Activated naive CD8-positive, alpha-beta T cell treated with anti-CD3 and anti-CD28 coated beads for 36 hours (primary cell): Measurements from ENCODE around the gene ERMARD. TPM values are rescaled to one million over a fixed set of nuclear protein-coding genes. Genes with fewer than 3 reads are reported as not detected.

Experiments
- DNase-seq: peaks from one replicate; pipeline ENCODE4 v3.0.0; 2021
- H3K27ac Mint-ChIP-seq: one replicate; pipeline ENCODE4 v1.8.0; 2022; ENCODE audit warnings: mild to moderate bottlenecking, moderate library complexity, mixed read lengths
- H3K27me3 Mint-ChIP-seq: one replicate; pipeline ENCODE4 v1.8.0; 2022; ENCODE audit warnings: mild to moderate bottlenecking, mixed read lengths
- H3K36me3 Mint-ChIP-seq: one replicate; pipeline ENCODE4 v1.8.0; 2021; ENCODE audit warnings: mild to moderate bottlenecking, mixed read lengths
- H3K4me1 Mint-ChIP-seq: one replicate; pipeline ENCODE4 v1.8.0; 2021; ENCODE audit warnings: mixed read lengths
- H3K4me3 Mint-ChIP-seq: one replicate; pipeline ENCODE4 v1.8.0; 2022; ENCODE audit warnings: mild to moderate bottlenecking, moderate library complexity, mixed read lengths
- H3K9me3 Mint-ChIP-seq: one replicate; pipeline ENCODE4 v1.8.0; 2022; ENCODE audit warnings: mixed read lengths
- total RNA-seq, 2 experiments: library from RNA; stranded (reverse); gene quantifications; one replicate each; pipeline ENCODE4 v1.2.3, GENCODE V29; 2021

The ERMARD gene
- 10 to 100 TPM; 24.0 to 26.2 TPM for total RNA-seq

GRCh38 chr6:169751242-169752073 lies at the start of gene ERMARD, which contains the start of gene DYNLT2:
ERMARD (plus strand) TSS chr6:169751622; CDS start chr6:169751658, 36 bp downstream.
DYNLT2 (minus strand) TSS chr6:169751572; CDS start chr6:169751458, 114 bp downstream.
- peak; percentile 95 for DNase-seq
- H3K27me3 Mint-ChIP-seq: no peaks in the 10 kb centered on the region
- peak within 1 kb of the TSS; percentile 92 for H3K4me3 Mint-ChIP-seq
- peaks cover 2% of the 10 kb centered on the region for H3K9me3 Mint-ChIP-seq
- peaks cover 19% of the 10 kb centered on the region for H3K36me3 Mint-ChIP-seq
- peak within 1 kb of the TSS; percentile 98 for H3K27ac Mint-ChIP-seq
- H3K4me1 Mint-ChIP-seq: peaks cover 27% of the 10 kb centered on the region

GRCh38 chr6:169701954-169702839 lies 49.2 kb upstream of the ERMARD start, which contains the start of the genes C6orf120 and WDR27:
C6orf120 (plus strand) TSS chr6:169702126; CDS start chr6:169702460, 334 bp downstream.
WDR27 (minus strand) TSS chr6:169702029; CDS start chr6:169689005, 13,024 bp downstream.
- H3K4me3 Mint-ChIP-seq: peak within 1 kb of the TSS; percentile 91
- DNase-seq: peak; percentile 97
- no peaks in the 10 kb centered on the region for H3K27me3 Mint-ChIP-seq

DNA sequence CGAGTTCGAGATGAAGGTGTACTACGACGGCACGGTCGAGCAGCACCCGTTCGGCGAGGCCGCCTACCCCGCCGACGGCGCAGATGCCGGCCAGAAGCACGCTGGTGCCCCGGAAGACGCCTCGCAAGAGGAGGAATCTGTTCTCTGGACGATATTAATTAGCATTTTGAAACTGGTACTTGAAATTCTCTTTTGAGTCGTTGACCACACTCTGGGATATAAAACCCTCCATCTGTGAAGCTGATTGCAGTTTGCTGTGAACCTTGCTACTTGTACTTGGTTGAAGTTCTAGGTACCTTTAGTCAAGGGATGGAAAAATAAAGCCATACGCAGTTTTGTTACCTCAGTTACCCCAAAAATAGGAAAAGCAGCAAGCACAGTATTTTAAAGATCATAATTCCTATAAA lies 48.6 kb upstream of the ERMARD start:
- peaks cover 49% of the 10 kb centered on the region for H3K4me1 Mint-ChIP-seq
- H3K27me3 Mint-ChIP-seq: no peaks in the 10 kb centered on the region
- H3K4me3 Mint-ChIP-seq: peak overlapping the region; percentile 87
- H3K36me3 Mint-ChIP-seq: peaks cover 33% of the 10 kb centered on the region
- peak; percentile 56 for DNase-seq
- no peaks in the 10 kb centered on the region for H3K9me3 Mint-ChIP-seq
- H3K27ac Mint-ChIP-seq: peak overlapping the region; percentile 89

More at GRCh38 chr6:169701954-169702839, 49.2 kb upstream of the ERMARD start, which contains the start of the genes C6orf120 and WDR27:
- no peaks in the 10 kb centered on the region for H3K9me3 Mint-ChIP-seq
- peaks cover 47% of the 10 kb centered on the region for H3K4me1 Mint-ChIP-seq
- H3K36me3 Mint-ChIP-seq: peaks cover 37% of the 10 kb centered on the region
- H3K27ac Mint-ChIP-seq: peak within 1 kb of the TSS; percentile 89

DNA sequence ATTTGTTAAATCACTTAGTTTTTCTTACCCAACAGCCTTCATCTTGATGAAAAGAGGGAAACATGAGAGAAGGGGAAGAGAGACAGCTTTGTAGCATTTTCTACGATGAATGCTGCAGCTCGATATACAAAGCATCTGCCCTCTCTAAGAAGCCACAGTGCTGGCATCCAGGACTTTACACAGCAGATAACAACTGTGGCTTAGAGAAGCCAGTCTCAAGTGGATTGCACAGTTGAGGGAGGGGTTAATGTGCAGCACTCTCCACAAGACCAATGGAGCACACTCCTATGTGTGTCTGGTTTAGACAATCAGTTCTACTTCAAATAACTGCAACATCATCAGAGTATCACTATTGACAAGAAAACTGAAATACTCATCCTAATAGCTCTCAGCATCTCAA lies 43.6 kb upstream of the ERMARD start:
- Mint-ChIP-seq H3K4me1 (peaks cover 50% of the 10 kb centered on the region), H3K4me3 (no peak overlapping the region), H3K9me3 (no peaks in the 10 kb centered on the region), H3K27ac (no peak overlapping the region), H3K36me3 (peaks cover 26% of the 10 kb centered on the region), H3K27me3 (no peaks in the 10 kb centered on the region)
- no peak for DNase-seq

DNA sequence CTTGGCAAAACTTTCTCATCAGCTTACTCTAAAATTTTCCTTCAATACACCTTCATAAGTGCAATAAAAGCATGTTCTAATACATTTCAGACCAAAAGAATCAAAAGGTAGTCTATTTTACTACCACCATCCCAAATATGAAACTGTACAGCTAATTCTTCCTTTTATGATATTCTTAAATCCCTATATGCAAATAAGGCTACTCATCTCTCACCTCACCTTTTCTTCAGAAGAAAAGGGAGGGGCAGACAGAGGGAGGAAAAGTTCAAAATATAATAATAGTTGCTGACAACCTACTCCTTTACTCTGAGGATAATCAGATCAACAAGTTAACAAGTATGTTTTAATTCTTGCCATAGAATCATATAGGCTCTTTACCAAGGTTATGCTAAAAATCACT lies 42.1 kb upstream of the ERMARD start:
- no peak for DNase-seq
- no peaks in the 10 kb centered on the region for H3K27me3 Mint-ChIP-seq
- peaks cover 39% of the 10 kb centered on the region for H3K4me1 Mint-ChIP-seq
- peaks cover 21% of the 10 kb centered on the region for H3K36me3 Mint-ChIP-seq
- H3K9me3 Mint-ChIP-seq: no peaks in the 10 kb centered on the region
- H3K4me3 Mint-ChIP-seq: no peak overlapping the region
- H3K27ac Mint-ChIP-seq: no peak overlapping the region

DNA sequence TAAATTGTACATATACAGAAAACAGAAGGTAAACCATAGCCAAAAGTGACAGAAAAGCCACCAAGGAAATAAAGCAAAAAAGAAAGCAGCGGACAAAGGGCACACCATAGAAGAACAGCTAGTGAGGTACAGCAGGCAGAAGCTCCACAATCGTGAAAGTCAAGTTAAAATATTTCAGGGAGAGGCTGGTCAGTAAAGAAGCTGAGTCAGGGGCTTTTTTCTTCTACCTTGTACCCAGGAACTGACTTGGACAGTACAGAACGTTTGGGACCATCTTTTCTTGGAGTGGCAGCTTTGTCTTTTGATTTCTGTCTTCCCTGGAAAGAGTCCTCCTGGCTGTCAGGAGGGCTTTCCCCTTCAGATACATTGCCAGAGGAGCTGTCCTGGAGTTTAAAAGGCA lies 41.4 kb upstream of the ERMARD start:
- no peak for DNase-seq
- Mint-ChIP-seq H3K27ac (peak overlapping the region; percentile 32), H3K9me3 (no peaks in the 10 kb centered on the region), H3K27me3 (no peaks in the 10 kb centered on the region), H3K4me1 (peaks cover 34% of the 10 kb centered on the region), H3K36me3 (peaks cover 22% of the 10 kb centered on the region), H3K4me3 (no peak overlapping the region)

GRCh38 chr6:169714178-169714577 lies 37.2 kb upstream of the ERMARD start:
- Mint-ChIP-seq H3K27me3 (no peaks in the 10 kb centered on the region), H3K4me1 (peaks cover 16% of the 10 kb centered on the region), H3K9me3 (no peaks in the 10 kb centered on the region), H3K4me3 (no peak overlapping the region), H3K27ac (no peak overlapping the region), H3K36me3 (peaks cover 25% of the 10 kb centered on the region)
- no peak for DNase-seq

DNA sequence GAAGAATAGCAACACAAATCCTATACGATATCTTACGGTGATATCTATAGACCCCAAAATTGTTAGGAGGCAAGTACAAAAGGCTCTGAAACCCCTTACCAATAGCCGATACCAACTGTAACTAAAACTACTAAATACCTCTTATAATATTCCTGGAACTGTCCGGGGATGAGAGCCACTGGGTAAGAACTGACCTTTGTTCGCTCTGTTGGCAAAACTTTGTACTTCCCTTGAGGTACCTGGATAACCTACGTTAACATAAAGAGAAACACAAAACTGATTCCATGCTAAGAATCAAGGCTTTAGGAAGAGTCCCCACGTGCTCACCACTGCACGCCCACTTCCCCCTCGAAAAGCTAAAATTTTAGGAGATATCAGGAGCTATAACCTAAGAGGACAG lies 36.8 kb upstream of the ERMARD start:
- no peak for DNase-seq
- Mint-ChIP-seq H3K36me3 (peaks cover 29% of the 10 kb centered on the region), H3K27ac (no peak overlapping the region), H3K9me3 (no peaks in the 10 kb centered on the region), H3K4me1 (peaks cover 16% of the 10 kb centered on the region), H3K4me3 (no peak overlapping the region), H3K27me3 (no peaks in the 10 kb centered on the region)

- H3K4me3 Mint-ChIP-seq: no peak overlapping the region
These were observed 32.3 kb upstream of the ERMARD start for GRCh38 chr6:169719117-169719516.

DNA sequence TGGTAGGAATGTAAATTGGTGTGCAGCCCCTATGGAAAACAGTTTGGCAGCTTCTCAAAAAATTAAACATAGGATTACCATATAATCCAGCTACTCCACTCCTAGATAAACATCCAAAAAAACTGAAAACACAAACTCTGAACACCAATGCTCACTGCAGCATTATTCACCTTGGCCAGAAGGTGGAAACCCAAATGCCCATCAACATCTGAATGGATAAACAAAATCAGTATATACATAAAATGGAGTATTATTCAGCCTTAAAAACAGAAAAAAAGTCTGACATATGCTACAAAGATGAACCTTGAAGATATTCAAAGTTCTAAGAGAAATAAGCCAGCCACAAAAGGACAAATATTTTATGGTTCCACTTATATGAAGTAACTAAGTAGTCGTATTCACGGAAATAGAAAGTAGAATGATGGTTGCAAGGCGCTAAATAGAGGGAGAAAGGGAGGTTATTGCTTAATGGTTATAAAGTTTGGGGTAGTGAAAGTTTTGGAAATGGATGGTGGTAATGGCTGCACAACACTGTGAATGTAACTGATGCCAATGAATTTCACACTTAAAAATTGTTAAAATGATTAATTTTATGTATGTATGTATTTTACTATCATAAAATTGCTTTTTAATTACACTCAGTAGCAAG lies 31.1 kb upstream of the ERMARD start:
- H3K4me1 Mint-ChIP-seq: peaks cover 27% of the 10 kb centered on the region
- H3K4me3 Mint-ChIP-seq: no peak overlapping the region
- DNase-seq: no peak
- peak overlapping the region; percentile 1 for H3K27ac Mint-ChIP-seq
- no peaks in the 10 kb centered on the region for H3K9me3 Mint-ChIP-seq
- H3K27me3 Mint-ChIP-seq: no peaks in the 10 kb centered on the region
- peaks cover 27% of the 10 kb centered on the region for H3K36me3 Mint-ChIP-seq

More at GRCh38 chr6:169719117-169719516, 32.3 kb upstream of the ERMARD start:
- H3K36me3 Mint-ChIP-seq: peaks cover 33% of the 10 kb centered on the region
- no peak for DNase-seq
- peaks cover 27% of the 10 kb centered on the region for H3K4me1 Mint-ChIP-seq
- H3K27ac Mint-ChIP-seq: peak overlapping the region; percentile 38
- no peaks in the 10 kb centered on the region for H3K9me3 Mint-ChIP-seq
- no peaks in the 10 kb centered on the region for H3K27me3 Mint-ChIP-seq

DNA sequence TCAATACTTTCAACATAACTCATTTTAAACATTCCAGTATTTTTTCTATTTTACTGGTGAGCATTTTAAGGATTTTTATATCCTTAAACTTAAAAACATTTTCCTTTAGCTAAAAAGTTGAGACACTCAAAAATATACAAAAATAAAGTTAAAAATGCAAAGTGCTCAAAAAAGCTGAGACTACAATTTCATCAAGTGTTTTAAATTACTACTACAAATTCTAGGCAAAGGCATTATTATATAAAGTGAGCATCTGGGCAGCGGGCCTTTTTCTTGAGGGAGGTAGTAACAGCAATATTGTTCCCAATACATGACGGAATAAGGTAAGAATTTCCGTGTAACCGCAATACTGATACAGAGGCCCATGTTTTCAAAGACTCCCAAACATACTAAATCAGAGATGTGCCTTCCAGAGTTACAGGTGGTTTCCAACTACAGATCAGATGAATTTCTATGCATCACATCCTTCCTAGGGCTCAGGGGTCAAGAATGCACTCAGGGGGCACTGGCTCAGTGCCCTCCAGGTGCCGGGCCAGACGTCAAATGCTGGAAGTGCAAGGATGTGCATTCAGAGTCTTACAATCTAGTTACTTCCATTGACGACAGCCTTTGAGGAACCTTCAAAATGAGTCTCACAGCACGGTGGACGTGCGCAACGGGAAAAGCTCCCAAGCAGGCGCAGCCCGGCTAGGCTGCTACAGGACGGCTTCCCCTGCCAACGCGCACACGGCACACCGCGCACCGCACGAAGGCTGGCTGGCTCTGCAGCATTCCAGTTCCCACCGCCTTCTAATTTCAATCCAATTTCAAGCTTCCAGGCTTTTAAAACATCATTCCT lies 28.8 kb upstream of the ERMARD start:
- peaks cover 26% of the 10 kb centered on the region for H3K36me3 Mint-ChIP-seq
- peak overlapping the region; percentile 100 for H3K4me3 Mint-ChIP-seq
- peaks cover 35% of the 10 kb centered on the region for H3K4me1 Mint-ChIP-seq
- H3K27me3 Mint-ChIP-seq: no peaks in the 10 kb centered on the region
- peak overlapping the region; percentile 97 for H3K27ac Mint-ChIP-seq
- DNase-seq: peak; percentile 42
- no peaks in the 10 kb centered on the region for H3K9me3 Mint-ChIP-seq

- H3K9me3 Mint-ChIP-seq: no peaks in the 10 kb centered on the region
- H3K36me3 Mint-ChIP-seq: peaks cover 25% of the 10 kb centered on the region
These were observed 28.1 kb upstream of the ERMARD start for GRCh38 chr6:169723200-169723909.

DNA sequence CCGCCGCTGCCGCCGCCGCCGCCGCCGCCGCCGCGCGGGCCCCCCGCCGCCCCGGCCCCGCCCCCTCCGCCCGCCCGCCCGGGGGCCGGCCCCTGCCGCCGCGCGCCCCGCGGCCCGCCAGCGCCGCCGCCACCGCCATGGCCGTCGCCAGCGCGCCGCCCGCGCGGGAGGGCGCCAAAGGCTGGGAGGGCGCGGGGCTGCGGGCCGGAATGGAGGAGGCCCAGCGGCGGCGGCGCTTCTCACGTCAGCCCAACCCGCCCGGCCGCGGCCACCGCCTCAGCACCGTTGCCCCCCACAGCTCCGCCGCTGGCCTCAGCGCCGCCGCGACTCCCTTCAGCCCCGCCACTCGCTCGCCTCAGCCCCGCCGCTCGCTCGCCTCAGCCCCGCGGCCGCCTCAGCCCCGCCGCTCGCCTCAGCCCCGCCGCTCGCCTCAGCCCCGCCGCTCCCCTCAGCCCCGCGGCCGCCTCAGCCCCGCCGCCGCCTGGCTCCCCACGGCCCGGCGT lies 27.4 kb upstream of the ERMARD start:
- Mint-ChIP-seq H3K9me3 (no peaks in the 10 kb centered on the region), H3K4me3 (peak overlapping the region; percentile 70), H3K27ac (peak overlapping the region; percentile 69), H3K27me3 (no peaks in the 10 kb centered on the region), H3K4me1 (peaks cover 39% of the 10 kb centered on the region), H3K36me3 (peaks cover 24% of the 10 kb centered on the region)
- DNase-seq: peak; percentile 56

More at GRCh38 chr6:169723200-169723909, 28.1 kb upstream of the ERMARD start:
- DNase-seq: peak; percentile 74
- Mint-ChIP-seq H3K27ac (peak overlapping the region; percentile 97), H3K27me3 (no peaks in the 10 kb centered on the region), H3K4me3 (peak overlapping the region; percentile 100), H3K4me1 (peaks cover 41% of the 10 kb centered on the region)
